GM12878 (cell line): ENCODE results near the gene C1QL1. TPM values are rescaled to one million over a fixed set of nuclear protein-coding genes. Genes with fewer than 3 reads are reported as not detected.

Experiments used
- ATAC-seq: fragments of 200-7000 bp; cut with Tn5 transposase; 3 replicates; pipeline ENCODE4 v1.9.1; 2020; ENCODE audit warnings: mild to moderate bottlenecking, moderate library complexity
- BruUV-seq: library from RNA; stranded (reverse); fragments of 400-500 nt; replicated peaks from 2 replicates; lab custom pipeline; 2021; lab: Mats Ljungman, UMichigan
- CTCF ChIA-PET: fragments of 300-600 bp; sonication (Branson Sonifier 250); formaldehyde crosslinking; extraction: SDS; loops from one replicate; lab custom pipeline; 2021; ENCODE audit warnings: inconsistent platforms; lab: Yijun Ruan, JAX
- POLR2A ChIA-PET: fragments of 350-600 bp; formaldehyde crosslinking; extraction: SDS; loops from one replicate; lab custom pipeline; 2021; ENCODE audit warnings: inconsistent platforms; lab: Charles Lee
- RAD21 ChIA-PET: fragments of 300-600 bp; sonication (Branson Sonifier 250); formaldehyde crosslinking; loops from one replicate; lab custom pipeline; 2023; ENCODE audit warnings: antibody characterized with exemption; ENCODE audit not compliant: unreplicated experiment; lab: Charles Lee
- SMC1A ChIA-PET: fragments of 300-600 bp; sonication (Branson Sonifier 250); formaldehyde crosslinking; loops from one replicate; lab custom pipeline; 2023; ENCODE audit not compliant: unreplicated experiment, uncharacterized antibody; lab: Charles Lee
- DNase-seq: peaks from one replicate; pipeline ENCODE4 v3.0.0-alpha.2; 2011; ENCODE audit warnings: low read depth, low spot score
- FAIRE-seq: peaks from 3 replicates; lab custom pipeline; 2011; peaks lifted over from hg19 to GRCh38; lab: Jason Lieb, UNC
- H2AFZ ChIP-seq: 2 replicates; pipeline ENCODE4 v1.6.0; 2011; ENCODE audit warnings: low read depth, low read length, control low read depth; ENCODE audit not compliant: control insufficient read depth
- H3K27ac ChIP-seq: 2 replicates; pipeline ENCODE4 v1.5.1; 2011; ENCODE audit warnings: control low read depth; ENCODE audit not compliant: control insufficient read depth, insufficient read depth
- H3K27me3 ChIP-seq, 2 experiments: replicated peaks in 1 of 2; 2 replicates each; pipeline versions ENCODE4 v1.6.0 to v1.6.1; 2011; ENCODE audit warnings: low read length in 1 of 2; ENCODE audit not compliant: control insufficient read depth in 2 of 2, insufficient read depth in 2 of 2
- H3K36me3 ChIP-seq, 2 experiments: 2 replicates each; pipeline ENCODE4 v1.5.1; 2011; ENCODE audit warnings: low read length in 1 of 2; ENCODE audit not compliant: control insufficient read depth in 2 of 2, insufficient read depth in 2 of 2
- H3K4me1 ChIP-seq: 2 replicates; pipeline ENCODE4 v1.6.1; 2011; ENCODE audit warnings: mild to moderate bottlenecking, low read length, moderate library complexity, mixed read lengths; ENCODE audit not compliant: control insufficient read depth, insufficient read depth
- H3K4me2 ChIP-seq: 2 replicates; pipeline ENCODE4 v1.6.0; 2011; ENCODE audit warnings: control low read depth; ENCODE audit not compliant: control insufficient read depth, insufficient read depth
- H3K4me3 ChIP-seq: fragments of 200-600 bp; sonication (generic); 2 replicates; pipeline ENCODE4 v1.5.1; 2016
- H3K79me2 ChIP-seq: 2 replicates; pipeline ENCODE4 v1.6.0; 2011; ENCODE audit warnings: low read length; ENCODE audit not compliant: control insufficient read depth, insufficient read depth
- H3K9ac ChIP-seq: 2 replicates; pipeline ENCODE4 v1.8.0; 2011; ENCODE audit warnings: low read length, control low read depth, mixed read lengths; ENCODE audit not compliant: control insufficient read depth, insufficient read depth
- H3K9me3 ChIP-seq: replicated peaks from 3 replicates; pipeline ENCODE4 v1.5.1; 2011; ENCODE audit warnings: mild to moderate bottlenecking, low read length; ENCODE audit not compliant: control insufficient read depth, insufficient read depth
- H4K20me1 ChIP-seq: 2 replicates; pipeline ENCODE4 v1.6.0; 2011; ENCODE audit not compliant: control insufficient read depth, insufficient read depth
- BACH1 ChIP-seq: fragments of 450-650 bp; IDR thresholded peaks from 2 replicates; pipeline ENCODE4 v1.6.1; 2017; ENCODE audit warnings: mild to moderate bottlenecking, borderline replicate concordance
- EP300 ChIP-seq, 2 experiments: fragments of 150-350 bp in 1 of 2; IDR thresholded peaks; 2 replicates each; pipeline ENCODE4 v1.6.1; 2011 to 2012; ENCODE audit warnings: low read depth in 2 of 2, low read length in 2 of 2, borderline replicate concordance in 1 of 2, improper control_type of control experiment in 1 of 2, inconsistent platforms in 1 of 2; ENCODE audit not compliant: control insufficient read depth in 1 of 2
- NKRF ChIP-seq: fragments of 450-650 bp; conservative IDR thresholded peaks from 2 replicates; pipeline ENCODE4 v1.6.1; 2017; ENCODE audit warnings: mild to moderate bottlenecking, moderate library complexity
- PML ChIP-seq: IDR thresholded peaks from 2 replicates; pipeline ENCODE4 v1.6.1; 2012; ENCODE audit warnings: low read length, inconsistent platforms
- TCF12 ChIP-seq: IDR thresholded peaks from 2 replicates; pipeline ENCODE4 v1.6.1; 2011; ENCODE audit warnings: low read depth, mild to moderate bottlenecking, low read length
- ZNF24 ChIP-seq: fragments of 450-650 bp; IDR thresholded peaks from 2 replicates; pipeline ENCODE4 v1.6.1; 2017; ENCODE audit warnings: antibody characterized with exemption, mild to moderate bottlenecking
- WGBS: methylation state at CpG from one replicate; pipeline ENCODE4 v1.1.6; 2016; ENCODE audit warnings: low lambda C conversion rate; ENCODE audit not compliant: insufficient replicate concordance, insufficient coverage; ENCODE audit errors: missing lambda C conversion rate; 5-methylcytosine and 5-hydroxymethylcytosine counted together
- in situ Hi-C: fragments of 300-500 bp; cut with MboI; formaldehyde crosslinking; loops from 9 replicates; pipeline ENCODE4 v1.14.3; 2018; ENCODE audit warnings: mixed read lengths
- intact Hi-C: fragments of 100-400 bp; cut with micrococcal nuclease; formaldehyde crosslinking; loops from one replicate; pipeline ENCODE4 v1.14.2; 2022; ENCODE audit not compliant: unreplicated experiment
- polyA plus RNA-seq, 11 experiments: library from polyadenylated mRNA; depleted of rRNA in 4 of 11; unstranded in 6 of 11; stranded (reverse) in 5 of 11; fragments of >200 nt; fragmentation: Nextera tagmentation in 4 of 11; fragmentation: Illumina TruSeq in 1 of 11; extraction: Ambion mirVana in 4 of 11; extraction: Trizol in 1 of 11; gene quantifications; 1 replicate in 1 of 11; 2 replicates in 10 of 11; pipeline versions ENCODE4 v1.2.1 to v1.2.3, GENCODE V29; 2011 to 2016; ENCODE audit warnings: inconsistent platforms in 2 of 11, missing spikeins in 2 of 11, low read depth in 1 of 11
- total RNA-seq, 4 experiments: library from RNA; depleted of rRNA in 3 of 4; stranded (reverse); fragments of >200 nt in 3 of 4; fragmentation: Illumina TruSeq in 1 of 4; extraction: Trizol in 1 of 4; gene quantifications; 2 replicates each; pipeline versions ENCODE4 v1.2.1 to v1.2.3, GENCODE V29; 2013 to 2021
- TF ChIP-seq, protein P1 (sequence below): fragments of 450-650 bp; IDR thresholded peaks from 2 replicates; pipeline ENCODE4 v1.6.1; 2017; ENCODE audit warnings: antibody characterized with exemption, mild to moderate bottlenecking, moderate library complexity
- TF ChIP-seq, protein P2 (sequence below): fragments of 450-650 bp; formaldehyde crosslinking; IDR thresholded peaks from 2 replicates; pipeline ENCODE4 v1.4.0; 2020; ENCODE audit warnings: mild to moderate bottlenecking, moderate library complexity

The C1QL1 gene
- total and polyA plus RNA-seq, 10 of the 15 experiments (the other 5 are each of a cell fraction or from before 2014, with no cell fraction given) = not detected

- FAIRE-seq (no peak), DNase-seq (no peak), ATAC-seq (no peak)
- Histone ChIP-seq H3K79me2 (no peaks in the 10 kb centered on the region), H3K4me2 (no peak overlapping the region), H3K27me3 (peaks cover 3 to 6% of the 10 kb centered on the region in 2 experiments), H4K20me1 (no peaks in the 10 kb centered on the region), H3K4me3 (no peak overlapping the region), H3K9me3 (no peaks in the 10 kb centered on the region), H3K4me1 (no peaks in the 10 kb centered on the region), H3K36me3 (no peaks in the 10 kb centered on the region), H3K27ac (no peak overlapping the region), H3K9ac (no peak overlapping the region), H2AFZ (no peak overlapping the region)
- intact Hi-C loops = no loop called here
- no TSS peak for BruUV-seq
- CTCF ChIA-PET = interaction anchor here (0.7 to 6.3 kb wide), 2 partner anchors 38 to 142 kb away, joined by 3 to 29 read pairs; no protein-coding TSS in a partner anchor
- RAD21 ChIA-PET = no interaction called here
- in situ Hi-C loops = no loop called here
- SMC1A ChIA-PET = no interaction called here
- 32% methylated on average over 8 of the region's 8 CpGs for WGBS
- POLR2A ChIA-PET = no interaction called here
- TF ChIP-seq BACH1 = no peak
- TF ChIP-seq NKRF = no peak
- no peak for TF ChIP-seq PML
- no peak for TF ChIP-seq TCF12
- TF ChIP-seq, protein P1, sequence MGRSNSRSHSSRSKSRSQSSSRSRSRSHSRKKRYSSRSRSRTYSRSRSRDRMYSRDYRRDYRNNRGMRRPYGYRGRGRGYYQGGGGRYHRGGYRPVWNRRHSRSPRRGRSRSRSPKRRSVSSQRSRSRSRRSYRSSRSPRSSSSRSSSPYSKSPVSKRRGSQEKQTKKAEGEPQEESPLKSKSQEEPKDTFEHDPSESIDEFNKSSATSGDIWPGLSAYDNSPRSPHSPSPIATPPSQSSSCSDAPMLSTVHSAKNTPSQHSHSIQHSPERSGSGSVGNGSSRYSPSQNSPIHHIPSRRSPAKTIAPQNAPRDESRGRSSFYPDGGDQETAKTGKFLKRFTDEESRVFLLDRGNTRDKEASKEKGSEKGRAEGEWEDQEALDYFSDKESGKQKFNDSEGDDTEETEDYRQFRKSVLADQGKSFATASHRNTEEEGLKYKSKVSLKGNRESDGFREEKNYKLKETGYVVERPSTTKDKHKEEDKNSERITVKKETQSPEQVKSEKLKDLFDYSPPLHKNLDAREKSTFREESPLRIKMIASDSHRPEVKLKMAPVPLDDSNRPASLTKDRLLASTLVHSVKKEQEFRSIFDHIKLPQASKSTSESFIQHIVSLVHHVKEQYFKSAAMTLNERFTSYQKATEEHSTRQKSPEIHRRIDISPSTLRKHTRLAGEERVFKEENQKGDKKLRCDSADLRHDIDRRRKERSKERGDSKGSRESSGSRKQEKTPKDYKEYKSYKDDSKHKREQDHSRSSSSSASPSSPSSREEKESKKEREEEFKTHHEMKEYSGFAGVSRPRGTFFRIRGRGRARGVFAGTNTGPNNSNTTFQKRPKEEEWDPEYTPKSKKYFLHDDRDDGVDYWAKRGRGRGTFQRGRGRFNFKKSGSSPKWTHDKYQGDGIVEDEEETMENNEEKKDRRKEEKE = no peak
- TF ChIP-seq EP300 (IDR thresholded peaks at IDR 0.05; ENCODE audit: borderline replicate concordance in 1 of 2, control insufficient read depth in 1 of 2, low read depth in 2 of 2, low read length in 2 of 2) = no peak
- no peak for TF ChIP-seq ZNF24
- TF ChIP-seq, protein P2, sequence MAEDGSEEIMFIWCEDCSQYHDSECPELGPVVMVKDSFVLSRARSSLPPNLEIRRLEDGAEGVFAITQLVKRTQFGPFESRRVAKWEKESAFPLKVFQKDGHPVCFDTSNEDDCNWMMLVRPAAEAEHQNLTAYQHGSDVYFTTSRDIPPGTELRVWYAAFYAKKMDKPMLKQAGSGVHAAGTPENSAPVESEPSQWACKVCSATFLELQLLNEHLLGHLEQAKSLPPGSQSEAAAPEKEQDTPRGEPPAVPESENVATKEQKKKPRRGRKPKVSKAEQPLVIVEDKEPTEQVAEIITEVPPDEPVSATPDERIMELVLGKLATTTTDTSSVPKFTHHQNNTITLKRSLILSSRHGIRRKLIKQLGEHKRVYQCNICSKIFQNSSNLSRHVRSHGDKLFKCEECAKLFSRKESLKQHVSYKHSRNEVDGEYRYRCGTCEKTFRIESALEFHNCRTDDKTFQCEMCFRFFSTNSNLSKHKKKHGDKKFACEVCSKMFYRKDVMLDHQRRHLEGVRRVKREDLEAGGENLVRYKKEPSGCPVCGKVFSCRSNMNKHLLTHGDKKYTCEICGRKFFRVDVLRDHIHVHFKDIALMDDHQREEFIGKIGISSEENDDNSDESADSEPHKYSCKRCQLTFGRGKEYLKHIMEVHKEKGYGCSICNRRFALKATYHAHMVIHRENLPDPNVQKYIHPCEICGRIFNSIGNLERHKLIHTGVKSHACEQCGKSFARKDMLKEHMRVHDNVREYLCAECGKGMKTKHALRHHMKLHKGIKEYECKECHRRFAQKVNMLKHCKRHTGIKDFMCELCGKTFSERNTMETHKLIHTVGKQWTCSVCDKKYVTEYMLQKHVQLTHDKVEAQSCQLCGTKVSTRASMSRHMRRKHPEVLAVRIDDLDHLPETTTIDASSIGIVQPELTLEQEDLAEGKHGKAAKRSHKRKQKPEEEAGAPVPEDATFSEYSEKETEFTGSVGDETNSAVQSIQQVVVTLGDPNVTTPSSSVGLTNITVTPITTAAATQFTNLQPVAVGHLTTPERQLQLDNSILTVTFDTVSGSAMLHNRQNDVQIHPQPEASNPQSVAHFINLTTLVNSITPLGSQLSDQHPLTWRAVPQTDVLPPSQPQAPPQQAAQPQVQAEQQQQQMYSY = no peak
Observed at GRCh38 chr17:44956998-44957981, 10.8 kb downstream of the C1QL1 start.
